Measurements from ENCODE around the gene IFT57.
A peak's percentile ranks its signal among the peaks of the same experiment; 100 is the strongest.
"Not testable (repeated sequence)": the region's sequence is repeated elsewhere in the genome, so short reads cannot be mapped to it uniquely, and the experiment has no call there.

The IFT57 gene

GRCh38 chr3:108159105-108159504 is 63.1 kb downstream of the IFT57 start:
- DNase-seq (ENCODE audit: low read depth in 2 of 2) = no peak

- no peak for DNase-seq (ENCODE audit: low read depth in 2 of 2)
Observed at GRCh38 chr3:108158251-108158650, 64.0 kb downstream of the IFT57 start.

- no peak for DNase-seq (ENCODE audit: low read depth in 2 of 2)
Observed at GRCh38 chr3:108157273-108157672, 65.0 kb downstream of the IFT57 start.

- DNase-seq (ENCODE audit: low read depth in 2 of 2) = no peak
Observed at GRCh38 chr3:108156312-108156853, 65.8 kb downstream of the IFT57 start.

- DNase-seq (ENCODE audit: low read depth in 2 of 2) = not testable (repeated sequence)
Observed at GRCh38 chr3:108155642-108156041, 66.6 kb downstream of the IFT57 start.

GRCh38 chr3:108153451-108153981 is 68.7 kb downstream of the IFT57 start:
- DNase-seq (ENCODE audit: low read depth in 2 of 2) = peak; percentile 10 to 15

GRCh38 chr3:108152274-108152673 is 70.0 kb downstream of the IFT57 start:
- DNase-seq (ENCODE audit: low read depth in 2 of 2) = no peak

- DNase-seq (ENCODE audit: low read depth in 2 of 2) = no peak
Observed at GRCh38 chr3:108150200-108150599, 72.0 kb downstream of the IFT57 start.

- DNase-seq (ENCODE audit: low read depth in 2 of 2) = no peak
Observed at GRCh38 chr3:108146139-108146538, 76.1 kb downstream of the IFT57 start.

GRCh38 chr3:108145578-108145977 is 76.6 kb downstream of the IFT57 start:
- DNase-seq (ENCODE audit: low read depth in 2 of 2) = no peak

GRCh38 chr3:108137460-108137814 is 84.8 kb downstream of the IFT57 start:
- no peak for DNase-seq (ENCODE audit: low read depth in 2 of 2)

GRCh38 chr3:108136561-108137459 is 85.4 kb downstream of the IFT57 start:
- no peak for DNase-seq (ENCODE audit: low read depth in 2 of 2)

GRCh38 chr3:108134555-108134880 is 87.7 kb downstream of the IFT57 start:
- no peak for DNase-seq (ENCODE audit: low read depth in 2 of 2)

- DNase-seq (ENCODE audit: low read depth in 2 of 2) = no peak
Observed at GRCh38 chr3:108133858-108134554, 88.2 kb downstream of the IFT57 start.

GRCh38 chr3:108133048-108133369 is 89.2 kb downstream of the IFT57 start:
- DNase-seq (ENCODE audit: low read depth in 2 of 2) = no peak

- DNase-seq (ENCODE audit: low read depth in 2 of 2) = no peak
Observed at GRCh38 chr3:108131475-108132134, 90.6 kb downstream of the IFT57 start.

- DNase-seq (ENCODE audit: low read depth in 2 of 2) = no peak
Observed at GRCh38 chr3:108130701-108131474, 91.3 kb downstream of the IFT57 start.

GRCh38 chr3:108130236-108130635 is 92.0 kb downstream of the IFT57 start:
- DNase-seq (ENCODE audit: low read depth in 2 of 2) = no peak

GRCh38 chr3:108127301-108127988 is 94.8 kb downstream of the IFT57 start:
- peak in 1 of 2 donors; percentile 59 for DNase-seq (ENCODE audit: low read depth in 2 of 2)

GRCh38 chr3:108126348-108126747 is 95.9 kb downstream of the IFT57 start:
- DNase-seq (ENCODE audit: low read depth in 2 of 2) = no peak

- DNase-seq (ENCODE audit: low read depth in 2 of 2) = peak in 1 of 2 donors; percentile 45
Observed at GRCh38 chr3:108125550-108126071, 96.6 kb downstream of the IFT57 start.
